ENCODE measurements around the gene PDE5A. TPM values are rescaled to one million over a fixed set of nuclear protein-coding genes. Genes with fewer than 3 reads are reported as not detected.
A peak's percentile ranks its signal among the peaks of the same experiment; 100 is the strongest.

Gene PDE5A
- total RNA-seq, 4 donors from 2014 or later = 15.7 to 36.7 (median 28.3) TPM

DNA sequence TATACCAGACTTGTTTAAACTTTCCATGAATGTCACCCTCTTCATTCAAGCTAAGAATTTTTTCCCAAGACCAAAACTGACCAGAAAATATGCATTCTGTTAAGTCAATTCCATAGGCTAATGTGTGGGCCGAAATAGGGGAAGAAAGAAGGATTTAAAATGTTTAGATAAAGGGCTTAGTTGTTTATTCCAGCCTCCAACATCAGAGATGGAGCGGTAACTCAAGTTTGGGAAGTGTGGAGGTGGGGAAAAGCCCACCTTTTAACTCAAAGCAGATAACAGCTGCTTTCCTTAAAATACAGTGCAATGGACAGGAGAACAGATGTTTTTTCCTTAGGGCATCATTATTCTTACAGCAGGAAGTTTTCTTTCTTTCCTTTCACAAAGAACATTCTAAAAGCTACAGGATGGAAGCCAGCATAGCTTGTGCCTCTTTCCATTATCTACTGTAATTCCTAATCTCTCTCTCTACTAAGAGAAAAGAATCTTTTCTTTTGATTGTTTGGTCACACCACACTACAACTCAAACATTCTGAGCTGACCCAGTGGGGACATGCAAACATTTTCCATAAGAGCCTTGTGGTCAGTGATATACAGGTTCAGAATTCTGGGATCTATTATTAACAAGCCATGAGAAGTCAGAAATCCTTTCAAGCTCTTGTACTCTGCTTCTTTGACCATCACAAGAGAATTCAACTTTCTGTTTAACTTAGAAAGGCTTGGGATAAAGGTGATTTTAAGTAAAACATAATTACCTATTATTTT, 101.6 kb downstream of the PDE5A start:
- DNase-seq (ENCODE audit: low spot score in 2 of 2) = no peak
- H3K4me1 ChIP-seq = peaks cover 0 to 11% (median 2%) of the 10 kb centered on the region in 4 donors
- no peak overlapping the region for H3K4me3 ChIP-seq
- no peaks in the 10 kb centered on the region for H3K27me3 ChIP-seq
- TF ChIP-seq EP300 (IDR thresholded peaks at IDR 0.05) (no peak), POLR2A (IDR thresholded peaks at IDR 0.05) (no peak)
- TF ChIP-seq, protein P1, sequence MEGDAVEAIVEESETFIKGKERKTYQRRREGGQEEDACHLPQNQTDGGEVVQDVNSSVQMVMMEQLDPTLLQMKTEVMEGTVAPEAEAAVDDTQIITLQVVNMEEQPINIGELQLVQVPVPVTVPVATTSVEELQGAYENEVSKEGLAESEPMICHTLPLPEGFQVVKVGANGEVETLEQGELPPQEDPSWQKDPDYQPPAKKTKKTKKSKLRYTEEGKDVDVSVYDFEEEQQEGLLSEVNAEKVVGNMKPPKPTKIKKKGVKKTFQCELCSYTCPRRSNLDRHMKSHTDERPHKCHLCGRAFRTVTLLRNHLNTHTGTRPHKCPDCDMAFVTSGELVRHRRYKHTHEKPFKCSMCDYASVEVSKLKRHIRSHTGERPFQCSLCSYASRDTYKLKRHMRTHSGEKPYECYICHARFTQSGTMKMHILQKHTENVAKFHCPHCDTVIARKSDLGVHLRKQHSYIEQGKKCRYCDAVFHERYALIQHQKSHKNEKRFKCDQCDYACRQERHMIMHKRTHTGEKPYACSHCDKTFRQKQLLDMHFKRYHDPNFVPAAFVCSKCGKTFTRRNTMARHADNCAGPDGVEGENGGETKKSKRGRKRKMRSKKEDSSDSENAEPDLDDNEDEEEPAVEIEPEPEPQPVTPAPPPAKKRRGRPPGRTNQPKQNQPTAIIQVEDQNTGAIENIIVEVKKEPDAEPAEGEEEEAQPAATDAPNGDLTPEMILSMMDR (IDR thresholded peaks at IDR 0.05) = no peak
- no peaks in the 10 kb centered on the region for H3K9me3 ChIP-seq
- no peak overlapping the region for H3K27ac ChIP-seq
- H3K36me3 ChIP-seq = peaks cover 0 to 24% (median 0%) of the 10 kb centered on the region in 3 donors
- 45 to 50% methylated on average over 2 of the region's 2 CpGs for WGBS, 2 donors

DNA sequence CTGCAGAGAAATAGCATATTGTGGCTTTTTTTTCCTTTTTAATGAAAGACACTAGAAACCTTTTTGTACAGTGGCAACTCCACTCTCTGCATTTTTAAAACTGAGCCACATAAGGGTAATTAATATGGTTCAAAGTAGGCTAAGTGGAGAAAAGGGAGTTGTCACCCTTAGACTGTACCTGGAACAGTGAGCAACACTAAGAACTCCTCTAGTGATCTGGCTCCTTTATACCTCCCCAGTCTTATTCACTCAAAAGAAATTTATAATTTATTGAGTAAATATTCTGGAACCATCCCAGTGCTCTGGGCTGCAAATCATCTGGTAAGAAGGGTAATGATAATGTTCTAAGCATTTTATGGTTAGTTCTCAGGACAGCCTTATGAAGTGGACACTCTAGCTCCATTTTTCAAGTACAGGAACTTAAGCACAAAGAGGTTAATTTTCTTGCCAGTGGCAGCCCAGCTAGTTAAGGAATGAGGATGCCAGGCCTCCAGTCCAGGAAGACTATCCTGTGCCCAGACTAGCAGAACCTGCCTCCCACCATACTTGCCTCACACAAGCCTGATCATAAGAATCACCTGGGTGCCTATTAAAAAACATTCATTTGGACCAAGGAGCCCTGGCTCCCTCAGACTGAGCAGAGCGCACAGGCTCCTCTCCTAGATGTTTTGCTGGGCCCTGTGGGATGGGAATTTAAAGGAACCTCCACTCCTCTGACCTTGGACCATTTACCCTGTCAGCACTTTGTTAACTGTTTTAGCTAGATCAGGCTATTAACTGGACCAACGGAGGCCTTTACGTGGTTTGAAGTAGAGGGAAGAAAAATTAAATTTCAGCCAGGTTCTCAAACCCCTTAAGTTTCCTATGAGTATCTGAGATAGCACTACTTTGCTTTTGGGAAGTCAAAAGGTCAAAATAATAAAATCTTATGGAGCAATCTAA, 102.6 kb downstream of the PDE5A start:
- Histone ChIP-seq H3K4me3 (no peak overlapping the region), H3K36me3 (peaks cover 0 to 21% (median 0%) of the 10 kb centered on the region in 3 donors), H3K9me3 (no peaks in the 10 kb centered on the region), H3K27ac (peak overlapping the region in 1 of 4 donors; percentile 5), H3K4me1 (peaks cover 0 to 11% (median 2%) of the 10 kb centered on the region in 4 donors), H3K27me3 (no peaks in the 10 kb centered on the region)
- no peak for DNase-seq (ENCODE audit: low spot score in 2 of 2)
- TF ChIP-seq POLR2A (IDR thresholded peaks at IDR 0.05) (no peak), EP300 (IDR thresholded peaks at IDR 0.05) (no peak)
- TF ChIP-seq, protein P1 (IDR thresholded peaks at IDR 0.05) = no peak
- 39 to 58% methylated on average over 3 of the region's 3 CpGs for WGBS, 2 donors

DNA sequence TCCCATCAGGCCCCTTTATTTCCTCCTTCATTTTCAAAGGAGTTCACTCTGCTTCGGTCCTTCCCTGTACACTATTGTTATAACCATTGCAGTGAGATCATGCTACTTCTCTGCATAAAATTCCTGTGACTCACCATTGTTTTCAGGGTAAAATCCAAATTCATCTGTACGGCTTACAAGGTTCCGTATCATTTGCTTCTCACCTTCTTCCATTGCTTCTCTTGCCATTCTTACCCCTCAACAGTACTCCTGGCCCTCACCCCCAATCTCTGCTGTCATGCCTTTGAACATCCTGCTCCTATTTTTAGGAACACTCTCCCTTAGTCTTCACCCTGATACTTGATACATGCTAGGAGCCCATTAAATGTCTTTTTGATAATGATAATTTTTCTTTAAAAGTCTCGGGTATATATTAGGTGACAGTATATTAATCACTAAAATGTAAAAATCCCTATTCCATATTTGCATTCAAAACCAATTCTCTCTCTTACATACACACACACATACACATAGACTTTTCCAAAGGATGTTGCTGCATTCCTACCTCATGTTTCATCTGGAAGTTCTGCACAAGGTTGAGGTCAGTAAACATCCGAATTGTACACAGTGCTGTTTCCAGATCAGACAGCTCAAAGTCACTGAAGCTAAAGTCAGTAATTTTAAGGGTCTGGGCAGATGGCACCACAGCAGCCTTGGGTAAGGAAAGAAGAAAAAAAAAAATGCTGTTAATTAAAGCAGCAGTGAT, 103.4 kb downstream of the PDE5A start:
- Histone ChIP-seq H3K4me3 (no peak overlapping the region), H3K9me3 (no peaks in the 10 kb centered on the region), H3K27me3 (no peaks in the 10 kb centered on the region), H3K4me1 (peaks cover 0 to 11% (median 2%) of the 10 kb centered on the region in 4 donors), H3K36me3 (peaks cover 0 to 26% (median 0%) of the 10 kb centered on the region in 3 donors), H3K27ac (no peak overlapping the region)
- 73 to 76% methylated on average over 5 of the region's 5 CpGs for WGBS, 2 donors
- TF ChIP-seq EP300 (IDR thresholded peaks at IDR 0.05) (no peak), POLR2A (IDR thresholded peaks at IDR 0.05) (no peak)
- TF ChIP-seq, protein P1 (IDR thresholded peaks at IDR 0.05) = no peak
- no peak for DNase-seq (ENCODE audit: low spot score in 2 of 2)

DNA sequence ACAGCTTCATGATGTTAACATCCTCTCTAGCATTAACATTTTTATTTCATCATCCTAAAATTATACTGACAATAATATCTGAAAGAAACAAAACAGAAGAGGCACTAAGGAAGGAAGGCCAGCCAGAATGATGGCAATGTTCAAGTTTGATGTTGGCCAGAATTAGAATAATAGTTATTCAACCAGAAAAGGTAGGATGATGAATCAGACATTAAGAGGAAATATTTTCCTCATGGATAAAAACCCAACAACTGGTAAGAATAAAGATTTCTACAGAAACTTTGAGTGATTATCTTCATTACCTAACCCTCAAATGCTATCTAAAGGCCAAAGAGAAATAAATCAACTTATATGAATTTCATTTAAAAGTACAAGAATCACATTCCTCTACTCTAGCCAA, 105.2 kb downstream of the PDE5A start:
- TF ChIP-seq POLR2A (IDR thresholded peaks at IDR 0.05) = no peak
- no peak for TF ChIP-seq EP300 (IDR thresholded peaks at IDR 0.05)
- TF ChIP-seq, protein P1 (IDR thresholded peaks at IDR 0.05) = no peak
- no peak overlapping the region for H3K4me3 ChIP-seq
- peaks cover 0 to 30% (median 0%) of the 10 kb centered on the region in 3 donors for H3K36me3 ChIP-seq
- DNase-seq (ENCODE audit: low spot score in 2 of 2) = no peak
- no peaks in the 10 kb centered on the region for H3K9me3 ChIP-seq
- H3K27ac ChIP-seq = no peak overlapping the region
- H3K4me1 ChIP-seq = peaks cover 0 to 17% (median 2%) of the 10 kb centered on the region in 4 donors
- no peaks in the 10 kb centered on the region for H3K27me3 ChIP-seq

Measured in tibial nerve (tissue), 4 donors.